Lower leg skin (tissue), 4 donors: ENCODE data around the gene CAPN5. TPM values are rescaled to one million over a fixed set of nuclear protein-coding genes. Genes with fewer than 3 reads are reported as not detected.

Experiments used
- DNase-seq, 2 donors: peaks; one replicate each; pipeline ENCODE4 v3.0.0-alpha.2; 2019; ENCODE audit warnings: low spot score in 2 of 2
- H3K4me3 ChIP-seq: fragments of 200-600 bp; sonication (generic); 2 replicates; pipeline ENCODE4 v1.5.1; 2017; ENCODE audit warnings: mild to moderate bottlenecking, low read depth; ENCODE audit not compliant: poor library complexity, severe bottlenecking
- CTCF ChIP-seq, 3 donors: fragments of 450-650 bp; IDR thresholded peaks; one replicate each; pipeline ENCODE4 v1.5.1; 2016; ENCODE audit warnings: antibody characterized with exemption in 3 of 3, mild to moderate bottlenecking in 3 of 3, moderate library complexity in 2 of 3
- POLR2A ChIP-seq, 2 donors: fragments of 450-650 bp; IDR thresholded peaks; one replicate each; pipeline ENCODE4 v1.6.1; 2016 to 2017; ENCODE audit warnings: antibody characterized with exemption in 2 of 2, mild to moderate bottlenecking in 1 of 2, moderate library complexity in 1 of 2
- WGBS, 2 donors: methylation state at CpG; one replicate each; pipeline ENCODE4 v1.1.5; 2018; 5-methylcytosine and 5-hydroxymethylcytosine counted together
- intact Hi-C: fragments of 100-400 bp; cut with DNase I; formaldehyde crosslinking; loops from one replicate; pipeline ENCODE4 v1.15.0; 2023; ENCODE audit warnings: low total_unique reads
- total RNA-seq, 4 donors: library from RNA; depleted of rRNA; stranded (reverse); fragments of >200 nt; gene quantifications; one replicate each; pipeline ENCODE4 v1.1.0, GENCODE V29; 2016

The CAPN5 gene
- total RNA-seq, 4 donors from 2014 or later: 0.38 to 1.9 (median 1.2) TPM

GRCh38 chr11:77125191-77125590 lies 58.4 kb downstream of the CAPN5 start:
- 62 to 68% methylated on average over 6 of the region's 6 CpGs for WGBS, 2 donors
- no peak for DNase-seq
- H3K4me3 ChIP-seq: no peak overlapping the region
- intact Hi-C loops: loop anchor here (5.0 to 10.0 kb wide), 2 partner anchors 62 to 420 kb away; no protein-coding TSS in a partner anchor
- TF ChIP-seq POLR2A (IDR thresholded peaks at IDR 0.05) (no peak), CTCF (IDR thresholded peaks at IDR 0.05) (no peak)

- no peak for TF ChIP-seq POLR2A (IDR thresholded peaks at IDR 0.05)
- no peak for TF ChIP-seq CTCF (IDR thresholded peaks at IDR 0.05)
- intact Hi-C loops: loop anchor here (5.0 to 10.0 kb wide), 2 partner anchors 62 to 419 kb away; no protein-coding TSS in a partner anchor
- DNase-seq: no peak
- WGBS, 2 donors: 69% methylated on average over 4 of the region's 4 CpGs
- no peak overlapping the region for H3K4me3 ChIP-seq
Observed at GRCh38 chr11:77125695-77126094, 58.9 kb downstream of the CAPN5 start.

- H3K4me3 ChIP-seq: no peak overlapping the region
- 69 to 74% methylated on average over 16 to 17 of the region's 17 CpGs for WGBS, 2 donors
- TF ChIP-seq CTCF (IDR thresholded peaks at IDR 0.05) (no peak), POLR2A (IDR thresholded peaks at IDR 0.05) (no peak)
- intact Hi-C loops: loop anchor here (5.0 to 10.0 kb wide), 2 partner anchors 61 to 419 kb away; no protein-coding TSS in a partner anchor
- DNase-seq: no peak
Observed at GRCh38 chr11:77126156-77126775, 59.5 kb downstream of the CAPN5 start.

- no peak for DNase-seq
- H3K4me3 ChIP-seq: no peak overlapping the region
- WGBS, 2 donors: 14 to 15% methylated on average over 9 to 10 of the region's 10 CpGs
- TF ChIP-seq POLR2A (IDR thresholded peaks at IDR 0.05) (no peak), CTCF (IDR thresholded peaks at IDR 0.05) (no peak)
- intact Hi-C loops: loop anchor here (5.0 to 10.0 kb wide), 2 partner anchors 60 to 418 kb away; no protein-coding TSS in a partner anchor
Observed at GRCh38 chr11:77126861-77127234, 60.1 kb downstream of the CAPN5 start.

GRCh38 chr11:77127235-77127911 lies 60.6 kb downstream of the CAPN5 start:
- peak in 1 of 2 donors; percentile 90 for DNase-seq
- intact Hi-C loops: loop anchor here (5.0 to 10.0 kb wide), 2 partner anchors 60 to 417 kb away; no protein-coding TSS in a partner anchor
- H3K4me3 ChIP-seq: no peak overlapping the region
- TF ChIP-seq POLR2A (IDR thresholded peaks at IDR 0.05) (no peak), CTCF (IDR thresholded peaks at IDR 0.05) (peak in 1 of 3 donors; percentile 92)
- WGBS, 2 donors: 4 to 6% methylated on average over 20 to 26 of the region's 27 CpGs
